Glutamatergic neuron (in vitro differentiated cells): ENCODE data around the gene ZZZ3. TPM values are rescaled to one million over a fixed set of nuclear protein-coding genes. Genes with fewer than 3 reads are reported as not detected.

Source experiments
- DNase-seq: peaks from one replicate; pipeline ENCODE4 v3.0.0; 2022
- H3K27ac Mint-ChIP-seq: one replicate; pipeline ENCODE4 v1.8.0; 2020; ENCODE audit warnings: mild to moderate bottlenecking, mixed read lengths, inconsistent platforms; ENCODE audit not compliant: unreplicated experiment
- H3K27me3 Mint-ChIP-seq: one replicate; pipeline ENCODE4 v1.8.0; 2020; ENCODE audit warnings: mild to moderate bottlenecking, moderate library complexity, mixed read lengths, inconsistent platforms; ENCODE audit not compliant: unreplicated experiment
- H3K36me3 Mint-ChIP-seq: one replicate; pipeline ENCODE4 v1.8.0; 2020; ENCODE audit warnings: mild to moderate bottlenecking, mixed read lengths, inconsistent platforms; ENCODE audit not compliant: unreplicated experiment
- H3K4me1 Mint-ChIP-seq: one replicate; pipeline ENCODE4 v1.8.0; 2020; ENCODE audit warnings: mild to moderate bottlenecking, low read depth, mixed read lengths, inconsistent platforms; ENCODE audit not compliant: unreplicated experiment
- H3K4me3 Mint-ChIP-seq: one replicate; pipeline ENCODE4 v1.8.0; 2020; ENCODE audit warnings: mild to moderate bottlenecking, mixed read lengths, inconsistent platforms; ENCODE audit not compliant: unreplicated experiment
- H3K9me3 Mint-ChIP-seq: one replicate; pipeline ENCODE4 v1.8.0; 2020; ENCODE audit warnings: mild to moderate bottlenecking, moderate library complexity, mixed read lengths, inconsistent platforms; ENCODE audit not compliant: unreplicated experiment
- total RNA-seq: library from RNA; stranded (reverse); fragmentation: NEBNext Ultra II Directional; extraction: Animal tissue kit (Norgen Biotek cat#: 25700); gene quantifications from one replicate; pipeline ENCODE4 v1.2.1, GENCODE V29; 2021; ENCODE audit not compliant: unreplicated experiment
- TF ChIP-seq, protein P1 (sequence below): fragments of 200-600 bp; sonication (generic); IDR thresholded peaks from one replicate; pipeline ENCODE4 v1.5.0; 2021; ENCODE audit not compliant: partially characterized antibody, unreplicated experiment

Gene ZZZ3
- total RNA-seq, 1 donor from 2014 or later = 36.7 TPM

DNA sequence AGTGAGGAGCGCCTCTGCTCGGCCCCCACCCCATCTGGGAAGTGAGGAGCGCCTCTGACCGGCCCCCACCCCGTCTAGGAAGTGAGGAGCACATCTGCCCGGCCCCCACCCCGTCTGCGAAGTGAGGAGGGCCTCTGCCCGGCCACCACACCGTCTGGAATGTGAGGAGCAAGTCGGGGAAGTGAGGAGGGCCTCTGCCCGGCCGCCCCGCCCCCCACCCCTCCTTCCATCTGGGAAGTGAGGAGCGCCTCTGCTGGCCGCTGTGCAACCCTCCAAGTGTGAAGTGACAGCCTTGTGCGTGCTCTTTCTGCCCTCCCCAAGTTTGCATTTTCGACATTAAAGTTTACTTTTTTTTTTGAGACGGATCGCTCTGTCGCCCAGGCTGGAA lies 5.1 kb upstream of the ZZZ3 start:
- no peak overlapping the region for H3K4me3 Mint-ChIP-seq
- peaks cover 11% of the 10 kb centered on the region for H3K9me3 Mint-ChIP-seq
- H3K27me3 Mint-ChIP-seq = peaks cover 9% of the 10 kb centered on the region
- no peak overlapping the region for H3K27ac Mint-ChIP-seq
- peak; percentile 44 for DNase-seq
- H3K4me1 Mint-ChIP-seq = peaks cover 7% of the 10 kb centered on the region
- no peaks in the 10 kb centered on the region for H3K36me3 Mint-ChIP-seq
- TF ChIP-seq, protein P1, sequence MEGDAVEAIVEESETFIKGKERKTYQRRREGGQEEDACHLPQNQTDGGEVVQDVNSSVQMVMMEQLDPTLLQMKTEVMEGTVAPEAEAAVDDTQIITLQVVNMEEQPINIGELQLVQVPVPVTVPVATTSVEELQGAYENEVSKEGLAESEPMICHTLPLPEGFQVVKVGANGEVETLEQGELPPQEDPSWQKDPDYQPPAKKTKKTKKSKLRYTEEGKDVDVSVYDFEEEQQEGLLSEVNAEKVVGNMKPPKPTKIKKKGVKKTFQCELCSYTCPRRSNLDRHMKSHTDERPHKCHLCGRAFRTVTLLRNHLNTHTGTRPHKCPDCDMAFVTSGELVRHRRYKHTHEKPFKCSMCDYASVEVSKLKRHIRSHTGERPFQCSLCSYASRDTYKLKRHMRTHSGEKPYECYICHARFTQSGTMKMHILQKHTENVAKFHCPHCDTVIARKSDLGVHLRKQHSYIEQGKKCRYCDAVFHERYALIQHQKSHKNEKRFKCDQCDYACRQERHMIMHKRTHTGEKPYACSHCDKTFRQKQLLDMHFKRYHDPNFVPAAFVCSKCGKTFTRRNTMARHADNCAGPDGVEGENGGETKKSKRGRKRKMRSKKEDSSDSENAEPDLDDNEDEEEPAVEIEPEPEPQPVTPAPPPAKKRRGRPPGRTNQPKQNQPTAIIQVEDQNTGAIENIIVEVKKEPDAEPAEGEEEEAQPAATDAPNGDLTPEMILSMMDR = no peak

DNA sequence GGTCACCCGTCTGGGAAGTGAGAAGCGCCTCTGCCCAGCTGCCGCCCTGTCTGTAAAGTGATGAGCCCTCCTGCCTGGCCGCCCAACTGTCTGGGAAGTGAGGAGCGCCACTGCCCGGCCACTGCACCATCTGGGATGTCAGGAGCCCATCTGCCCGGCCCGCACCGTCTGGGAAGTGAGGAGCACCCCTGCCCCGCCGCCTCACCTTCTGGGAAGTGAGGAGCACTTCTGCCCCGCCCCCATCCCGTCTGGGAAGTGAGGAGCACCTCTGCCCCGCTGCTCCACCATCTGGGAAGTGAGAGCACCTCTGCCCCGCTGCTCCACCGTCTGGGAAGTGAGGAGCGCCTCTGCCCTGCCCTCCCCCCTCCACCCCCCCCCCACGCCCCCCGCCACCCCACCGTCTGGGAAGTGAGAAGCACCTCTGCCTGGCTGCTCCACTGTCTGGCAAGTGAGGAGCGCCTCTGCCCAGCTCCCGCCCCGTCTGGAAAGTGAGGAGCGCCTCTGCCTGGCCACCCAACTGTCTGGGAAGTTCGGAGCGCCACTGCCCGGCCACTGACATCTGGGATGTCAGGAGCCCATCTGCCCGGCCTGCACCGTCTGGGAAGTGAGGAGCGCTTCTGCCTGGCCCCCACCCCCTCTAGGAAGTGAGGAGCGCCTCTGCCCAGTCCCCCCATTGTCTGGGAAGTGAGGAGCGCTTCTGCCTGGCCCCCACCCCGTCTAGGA lies 4.5 kb upstream of the ZZZ3 start:
- H3K27ac Mint-ChIP-seq = peak overlapping the region; percentile 62
- peaks cover 14% of the 10 kb centered on the region for H3K9me3 Mint-ChIP-seq
- H3K27me3 Mint-ChIP-seq = peaks cover 15% of the 10 kb centered on the region
- H3K4me3 Mint-ChIP-seq = no peak overlapping the region
- H3K36me3 Mint-ChIP-seq = no peaks in the 10 kb centered on the region
- DNase-seq = peak; percentile 50
- peaks cover 7% of the 10 kb centered on the region for H3K4me1 Mint-ChIP-seq
- TF ChIP-seq, protein P1 = no peak

- H3K27me3 Mint-ChIP-seq = peaks cover 18% of the 10 kb centered on the region
- TF ChIP-seq, protein P1 = peak; percentile 86
- no peaks in the 10 kb centered on the region for H3K36me3 Mint-ChIP-seq
- peak overlapping the region; percentile 92 for H3K4me3 Mint-ChIP-seq
- H3K9me3 Mint-ChIP-seq = peaks cover 16% of the 10 kb centered on the region
- H3K4me1 Mint-ChIP-seq = peaks cover 15% of the 10 kb centered on the region
- H3K27ac Mint-ChIP-seq = peak overlapping the region; percentile 93
- DNase-seq = peak; percentile 94
Observed at GRCh38 chr1:77683160-77684148, 996 bp upstream of the ZZZ3 start.

DNA sequence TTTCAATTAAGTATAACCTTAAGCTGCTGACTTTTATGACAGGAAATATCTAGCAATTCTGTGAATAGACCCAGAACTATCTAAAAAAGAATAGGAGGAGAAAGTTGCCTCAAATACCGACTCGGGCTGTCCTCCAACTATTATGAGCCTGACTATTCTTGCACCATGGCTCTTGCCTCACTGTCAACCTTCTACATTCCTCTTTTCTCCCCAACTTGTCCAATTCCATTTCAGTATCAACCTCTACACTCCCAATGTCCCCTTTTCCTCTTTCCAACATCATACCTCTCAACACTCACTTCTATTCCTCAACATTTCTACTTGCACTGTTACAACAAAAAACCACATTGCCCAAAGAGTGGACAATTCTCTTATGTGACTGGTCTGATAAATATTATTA lies 2.3 kb downstream of the ZZZ3 start:
- Mint-ChIP-seq H3K36me3 (no peaks in the 10 kb centered on the region), H3K4me3 (no peak overlapping the region), H3K27me3 (peaks cover 18% of the 10 kb centered on the region), H3K27ac (no peak overlapping the region), H3K4me1 (peaks cover 15% of the 10 kb centered on the region), H3K9me3 (peaks cover 13% of the 10 kb centered on the region)
- DNase-seq = no peak
- TF ChIP-seq, protein P1 = no peak
